HG03342 (cell line): ENCODE data around the gene OPTN.
"Not testable (repeated sequence)": the region's sequence is repeated elsewhere in the genome, so short reads cannot be mapped to it uniquely, and the experiment has no call there.

ENCODE experiments used
- ATAC-seq: cut with Tn5 transposase; IDR thresholded peaks from one replicate; pipeline ENCODE4 v1.9.1; 2021; ENCODE audit warnings: mild to moderate bottlenecking, moderate library complexity; ENCODE audit not compliant: unreplicated experiment

The OPTN gene

DNA sequence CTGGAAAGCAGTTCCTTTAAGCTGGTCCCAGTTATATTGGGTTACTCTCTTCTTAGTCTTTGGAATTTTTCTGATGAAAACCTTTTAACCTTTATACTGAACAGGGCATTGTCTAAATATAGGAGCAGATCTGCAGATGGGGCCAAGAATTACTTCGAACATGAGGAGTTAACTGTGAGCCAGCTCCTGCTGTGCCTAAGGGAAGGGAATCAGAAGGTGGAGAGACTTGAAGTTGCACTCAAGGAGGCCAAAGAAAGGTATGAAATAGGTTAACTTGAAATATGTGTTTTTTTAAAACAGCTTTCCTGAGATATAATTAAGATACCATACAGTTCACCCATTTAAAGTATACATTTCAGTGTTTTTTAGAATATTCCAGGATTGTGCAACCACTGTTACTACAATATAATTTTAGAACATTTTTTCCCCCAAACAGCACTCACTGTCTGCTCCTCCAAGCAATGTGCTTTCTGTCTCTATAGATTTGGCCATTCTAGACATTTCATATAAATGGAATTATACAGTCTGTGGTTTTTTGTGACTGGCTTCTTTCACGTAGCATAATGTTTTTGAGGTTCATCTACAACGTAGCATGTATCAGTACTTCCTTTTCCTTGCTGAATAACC is 18.9 kb downstream of the OPTN start:
- ATAC-seq: no peak

DNA sequence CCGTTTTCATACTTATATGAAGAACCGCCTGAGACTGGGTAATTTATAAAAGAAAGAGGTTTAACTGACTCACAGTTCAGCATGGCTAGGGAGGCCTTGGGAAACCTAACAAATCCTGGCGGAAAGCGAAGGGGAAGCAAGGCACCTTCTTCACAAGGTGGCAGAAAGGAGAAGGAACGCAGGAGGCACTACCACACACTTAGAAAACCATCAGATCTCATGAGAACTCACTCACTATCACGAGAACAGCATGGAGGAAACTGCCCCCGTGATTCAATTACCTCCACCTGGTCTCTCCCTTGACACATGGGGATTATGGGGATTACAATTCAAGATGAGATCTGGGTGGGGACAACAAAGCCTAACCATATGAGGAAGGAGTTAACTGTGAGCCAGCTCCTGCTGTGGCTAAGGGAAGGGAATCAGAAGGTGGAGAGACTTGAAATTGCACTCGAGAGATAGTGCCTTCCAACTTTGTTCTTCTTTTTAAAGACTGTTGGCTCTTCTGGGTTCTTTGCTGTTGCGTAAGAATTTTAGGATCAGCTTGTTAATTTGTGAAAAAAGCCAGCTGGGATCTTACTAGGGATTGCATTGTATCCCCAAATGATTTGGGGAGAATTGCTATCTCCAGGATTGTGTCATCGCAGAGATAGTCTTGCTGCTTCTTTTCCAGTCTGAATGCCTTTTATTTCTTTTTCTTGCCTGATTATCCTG is 21.0 kb downstream of the OPTN start:
- ATAC-seq: no peak

DNA sequence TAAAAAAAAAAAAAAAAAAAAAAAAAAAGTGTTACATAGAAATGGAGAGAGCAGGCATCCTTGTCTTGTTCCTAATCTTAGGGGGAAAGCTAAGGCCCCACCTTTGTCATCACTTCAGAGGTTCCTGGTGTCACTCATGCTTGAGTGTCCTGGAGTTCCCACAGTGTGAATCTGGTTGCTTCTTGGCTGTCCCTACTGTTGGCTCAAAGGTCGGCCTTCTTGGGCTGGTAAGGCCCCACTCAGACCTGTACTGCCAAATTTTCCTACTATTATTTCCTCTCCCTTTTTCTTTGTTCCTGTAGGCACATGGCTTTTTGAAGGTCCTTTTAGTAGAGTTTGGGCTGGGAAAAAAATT is 21.5 kb downstream of the OPTN start:
- ATAC-seq: no peak

DNA sequence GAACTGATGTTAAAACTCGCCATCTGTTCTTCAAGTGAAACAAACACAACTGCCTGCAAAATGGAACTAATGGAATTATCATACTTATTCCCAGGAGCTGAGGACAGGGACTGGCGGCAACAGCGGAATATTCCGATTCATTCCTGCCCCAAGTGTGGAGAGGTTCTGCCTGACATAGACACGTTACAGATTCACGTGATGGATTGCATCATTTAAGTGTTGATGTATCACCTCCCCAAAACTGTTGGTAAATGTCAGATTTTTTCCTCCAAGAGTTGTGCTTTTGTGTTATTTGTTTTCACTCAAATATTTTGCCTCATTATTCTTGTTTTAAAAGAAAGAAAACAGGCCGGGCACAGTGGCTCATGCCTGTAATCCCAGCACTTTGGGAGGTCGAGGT is 36.7 kb downstream of the OPTN start:
- ATAC-seq: no peak

DNA sequence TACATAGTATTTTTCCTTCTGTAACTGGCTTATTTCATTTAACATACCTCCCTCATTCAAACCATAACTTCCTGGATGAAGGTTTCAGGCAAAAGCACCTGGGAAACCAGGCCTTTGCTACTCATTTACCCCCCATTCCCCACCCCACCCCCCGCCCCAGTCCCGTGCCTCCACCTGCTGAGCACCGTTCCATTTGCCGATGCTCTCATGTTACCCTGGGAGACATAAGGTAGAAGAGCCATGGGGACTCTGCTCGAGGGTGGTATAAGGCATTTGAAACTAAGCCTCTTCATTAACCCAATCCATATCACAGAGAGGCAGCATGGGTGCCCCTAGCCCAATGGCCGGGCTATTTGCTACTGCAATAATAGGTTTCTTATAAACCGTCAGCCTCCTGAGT is 39.2 kb downstream of the OPTN start:
- no peak for ATAC-seq

DNA sequence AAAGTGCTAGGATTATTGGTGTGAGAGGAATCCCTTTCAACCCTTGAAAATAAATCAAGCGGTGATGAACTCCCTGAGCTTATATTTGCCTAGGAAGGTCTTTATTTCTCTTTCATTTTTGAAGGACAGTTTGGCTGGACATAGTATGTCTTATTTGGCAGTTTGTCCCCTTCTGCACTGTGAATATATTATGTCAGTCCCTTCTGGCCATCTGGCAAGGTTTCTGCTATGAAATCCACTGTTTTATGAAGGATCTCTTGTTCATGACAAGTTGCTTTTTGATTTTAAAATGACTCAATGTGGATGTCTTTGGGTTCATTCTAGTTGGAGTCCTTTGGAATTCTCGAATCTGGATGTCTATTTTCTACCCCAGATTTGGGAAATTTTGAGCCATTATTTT is 39.7 kb downstream of the OPTN start:
- no peak for ATAC-seq

DNA sequence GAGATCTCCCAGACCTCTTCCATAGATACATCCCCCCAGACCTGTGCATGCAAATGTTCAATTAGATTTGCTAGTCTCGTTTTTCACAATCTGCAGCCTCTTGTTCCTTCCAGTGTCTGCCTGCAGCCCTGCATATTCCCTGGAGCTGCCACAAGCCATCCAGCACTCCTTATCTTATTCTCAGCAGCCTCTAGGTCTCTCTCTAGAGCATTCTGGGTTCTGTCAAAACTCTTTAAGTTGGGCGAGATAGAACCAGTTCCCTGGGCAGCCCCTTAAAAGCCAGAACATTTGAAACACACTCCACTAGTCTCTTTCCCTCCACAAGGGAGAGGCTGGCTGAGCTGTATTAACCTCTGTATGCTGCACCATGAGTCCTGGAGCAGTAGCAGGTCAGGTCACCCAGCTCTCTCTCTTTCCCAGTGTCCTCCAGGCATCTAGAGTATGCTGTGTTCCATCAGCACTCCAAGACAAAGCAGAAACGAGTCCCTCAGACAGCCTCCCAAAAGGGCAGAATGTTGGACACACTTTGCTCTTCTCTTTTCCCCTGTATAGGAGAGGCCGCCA is 40.7 kb downstream of the OPTN start:
- no peak for ATAC-seq

DNA sequence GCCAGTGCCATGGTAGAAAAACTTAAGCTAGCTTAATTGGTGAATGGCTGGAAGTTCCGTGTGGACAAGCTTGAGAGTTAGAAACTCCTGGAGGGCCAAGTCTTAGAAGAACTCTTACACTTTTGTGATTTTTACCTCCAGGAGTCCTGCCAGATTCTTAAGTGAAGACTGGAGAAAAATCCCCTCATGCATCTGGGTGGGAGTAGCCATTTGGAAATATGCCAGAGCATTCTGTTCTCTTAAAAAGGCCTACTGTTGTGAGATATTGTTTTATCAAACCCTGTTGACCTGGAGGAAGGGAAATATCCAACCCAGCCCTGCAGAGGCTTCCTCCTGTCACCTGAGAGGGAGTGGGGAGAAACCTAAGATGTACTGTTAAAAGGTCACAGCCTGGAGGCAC is 43.8 kb downstream of the OPTN start:
- ATAC-seq: no peak

DNA sequence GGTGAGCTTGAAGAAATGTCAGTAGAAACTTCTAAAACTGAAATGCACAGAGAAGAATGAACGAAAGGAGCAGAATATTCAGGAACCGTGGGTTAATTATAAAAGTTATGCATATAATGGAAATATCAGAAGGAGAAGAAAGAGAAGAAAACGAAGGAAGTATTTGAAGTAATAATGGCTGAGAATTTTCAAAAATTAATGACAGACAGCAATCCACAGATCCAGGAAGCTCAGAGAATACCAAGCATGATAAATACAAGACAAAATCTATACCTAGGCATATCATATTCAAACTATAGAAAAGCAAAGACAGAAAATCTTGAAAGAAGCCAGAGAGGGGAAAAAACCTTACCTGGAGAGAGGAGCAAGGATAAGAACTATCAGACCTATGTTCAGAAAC is 44.9 kb downstream of the OPTN start:
- no peak for ATAC-seq

DNA sequence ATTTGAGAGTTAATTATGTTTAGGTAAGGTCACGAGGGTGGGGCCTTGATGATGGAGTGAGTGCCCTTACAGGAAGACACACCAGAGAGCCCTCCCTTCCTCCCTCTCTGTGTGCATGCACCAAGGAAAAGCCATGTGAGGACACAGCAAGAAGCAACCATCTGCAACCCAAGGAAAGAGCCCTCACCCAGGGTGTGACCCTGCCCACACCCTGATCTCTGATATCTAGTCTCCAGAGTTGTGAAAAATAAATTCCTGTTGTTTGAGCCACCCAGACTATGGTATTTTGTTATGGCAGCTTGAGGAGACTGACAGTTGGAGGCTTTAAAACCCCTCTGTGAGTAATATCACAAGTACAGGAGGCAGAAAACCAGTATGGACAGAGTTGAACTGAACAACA is 46.4 kb downstream of the OPTN start:
- no peak for ATAC-seq

DNA sequence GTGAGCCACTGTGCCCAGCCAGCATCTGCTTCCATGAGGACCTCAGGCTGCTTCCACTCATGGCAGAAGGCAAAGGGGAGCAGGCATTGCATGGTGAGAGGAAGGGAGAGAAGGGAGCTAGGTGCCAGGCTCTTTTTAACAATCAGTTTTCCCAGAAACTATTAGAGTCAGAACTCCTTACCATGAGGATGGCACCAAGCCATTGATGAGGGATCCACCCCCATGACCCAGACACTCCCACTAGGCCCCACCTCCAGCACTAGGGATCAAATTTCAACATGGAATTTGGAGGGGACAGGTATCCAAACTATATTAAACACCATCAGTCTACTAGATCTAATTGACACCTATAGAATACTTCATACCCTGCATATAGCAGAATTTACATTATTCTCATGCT is 47.2 kb downstream of the OPTN start:
- no peak for ATAC-seq

DNA sequence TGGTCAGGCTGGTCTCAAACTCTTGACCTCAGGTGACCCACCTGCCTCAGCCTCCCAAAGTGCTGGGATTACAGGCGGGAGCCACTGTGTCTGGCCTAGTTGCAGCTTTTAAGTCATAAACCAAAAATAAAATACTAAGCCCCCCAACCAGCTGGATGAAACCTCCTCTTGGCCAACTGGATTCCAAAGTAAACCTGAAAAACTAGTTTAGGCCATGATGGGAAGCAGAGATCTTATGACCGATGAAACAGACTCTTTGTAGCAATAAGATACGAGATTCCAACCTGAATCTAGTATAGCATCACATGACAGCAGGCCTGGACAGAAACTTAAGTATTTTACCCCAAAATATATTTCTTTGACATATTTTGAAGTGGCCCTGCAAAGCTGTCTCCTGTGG is 52.3 kb downstream of the OPTN start:
- no peak for ATAC-seq

DNA sequence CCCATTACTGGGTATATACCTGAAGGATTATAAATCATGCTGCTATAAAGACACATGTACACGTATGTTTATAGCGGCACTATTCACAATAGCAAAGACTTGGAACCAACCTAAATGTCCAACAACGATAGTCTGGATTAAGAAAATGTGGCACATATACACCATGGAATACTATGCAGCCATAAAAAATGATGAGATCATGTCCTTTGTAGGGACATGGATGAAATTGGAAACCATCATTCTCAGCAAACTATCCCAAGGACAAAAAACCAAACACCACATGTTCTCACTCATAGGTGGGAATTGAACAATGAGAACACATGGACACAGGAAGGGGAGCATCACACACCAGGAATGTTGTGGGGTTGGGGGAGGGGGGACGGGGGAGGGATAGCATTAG is 55.9 kb downstream of the OPTN start:
- not testable (repeated sequence) for ATAC-seq

DNA sequence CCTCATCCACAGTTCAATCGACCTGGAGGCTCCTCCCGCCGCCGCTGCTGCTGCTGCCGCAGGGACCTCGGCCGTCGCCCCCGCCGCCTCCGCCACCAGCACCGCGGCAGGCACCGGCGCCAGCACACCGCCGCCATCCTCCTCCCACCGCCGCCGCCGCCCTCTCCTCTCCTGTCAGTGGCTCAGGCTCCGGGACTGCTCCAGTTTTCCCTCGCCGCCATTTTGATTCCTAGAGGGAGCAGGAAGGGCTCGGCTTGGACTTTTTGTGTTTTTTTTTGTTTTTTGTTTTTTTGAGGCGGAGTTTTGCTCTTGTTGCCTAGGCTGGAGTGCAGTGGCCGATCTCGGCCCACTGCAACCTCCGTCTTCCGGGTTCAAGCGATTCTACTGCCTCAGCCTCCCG is 58.4 kb downstream of the OPTN start:
- no peak for ATAC-seq

DNA sequence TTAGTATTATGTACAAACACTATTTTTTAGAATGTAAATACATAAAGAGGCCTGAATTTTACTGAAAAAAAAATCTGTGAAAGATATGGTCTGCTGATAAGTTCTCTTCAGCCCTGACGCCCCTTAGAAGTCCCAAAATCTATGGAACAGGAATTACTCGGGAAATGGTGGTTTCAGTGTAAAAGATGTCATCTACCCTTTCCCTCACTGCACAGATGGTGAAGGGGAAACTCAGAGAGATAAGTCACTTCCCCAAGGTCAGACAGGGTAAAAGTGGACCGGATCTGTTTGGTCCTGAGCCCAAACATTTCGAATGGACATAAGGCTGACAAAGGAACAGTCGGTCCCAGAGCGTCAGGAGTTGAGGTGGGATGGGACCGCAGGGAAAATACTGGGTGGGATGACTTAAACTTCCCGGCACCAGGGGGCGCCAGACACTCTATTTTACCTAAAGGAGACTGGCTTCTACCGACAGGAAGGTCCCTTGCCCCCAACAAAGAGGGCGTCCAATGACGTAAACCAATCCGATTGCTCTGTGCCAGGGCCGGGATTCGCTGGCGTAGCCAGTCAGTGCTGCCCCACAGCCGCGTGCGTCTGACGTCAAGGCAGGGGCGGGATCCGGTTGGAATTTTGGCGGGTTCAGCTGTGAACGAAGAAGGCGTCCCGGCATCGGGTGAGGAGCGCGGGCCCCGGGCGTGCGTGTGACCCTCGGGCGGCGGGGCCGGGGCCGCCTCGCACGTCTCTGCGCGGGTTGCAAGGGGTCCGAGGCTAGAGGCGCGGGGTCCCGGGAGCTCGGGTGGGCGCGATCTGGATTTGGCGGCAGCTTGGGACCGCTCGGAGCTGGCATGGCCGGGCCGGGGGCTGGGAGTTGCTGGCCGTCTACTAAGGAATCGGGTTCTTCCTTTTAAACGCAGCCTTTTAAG is 61.2 kb downstream of the OPTN start, which contains the start of gene MCM10:
Gene MCM10, plus strand, starts transcription at position 625 of the 923 bp plus-strand sequence. CDS start 2,645 bp downstream, outside the sequence.
- peak; percentile 100 for ATAC-seq

DNA sequence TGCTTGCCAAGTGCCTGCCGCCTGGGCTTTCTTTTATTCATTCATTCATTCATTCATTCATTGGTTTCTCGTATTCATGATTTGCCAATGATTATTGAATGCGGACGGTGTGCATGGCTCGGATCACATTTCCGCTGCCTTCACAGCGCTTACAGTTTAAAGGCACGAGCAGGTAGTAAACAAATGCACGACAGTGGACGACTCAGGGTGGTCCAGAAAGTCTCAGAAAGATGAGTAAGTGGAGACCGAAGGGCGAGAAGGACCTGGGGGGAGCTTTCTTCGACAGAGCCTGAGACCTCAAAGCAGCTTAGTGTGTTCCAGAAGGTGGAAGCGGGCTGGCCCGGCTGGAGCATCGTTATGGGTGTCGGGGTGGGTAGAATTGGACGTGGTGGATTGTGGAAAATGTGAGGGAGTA is 61.9 kb downstream of the OPTN start:
- no peak for ATAC-seq

DNA sequence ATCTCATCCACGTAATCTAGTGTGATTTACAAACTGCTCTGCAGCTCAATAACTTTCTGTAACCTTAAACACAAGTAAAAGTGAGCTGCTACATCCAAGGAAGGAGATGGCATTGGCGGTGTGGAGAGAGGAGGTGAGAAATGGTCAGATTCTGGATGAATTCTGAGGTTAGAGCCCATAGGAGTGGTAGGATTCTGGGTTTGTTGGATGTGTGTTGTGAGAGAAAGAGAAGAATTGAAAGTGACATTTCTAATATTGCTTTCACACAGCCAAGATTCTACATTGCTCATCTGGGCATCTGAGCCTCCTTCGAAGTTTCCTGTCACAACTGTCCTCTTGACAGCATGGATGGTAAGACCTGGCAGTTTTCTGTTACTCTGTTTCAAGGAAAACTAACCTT is 63.9 kb downstream of the OPTN start:
- no peak for ATAC-seq

DNA sequence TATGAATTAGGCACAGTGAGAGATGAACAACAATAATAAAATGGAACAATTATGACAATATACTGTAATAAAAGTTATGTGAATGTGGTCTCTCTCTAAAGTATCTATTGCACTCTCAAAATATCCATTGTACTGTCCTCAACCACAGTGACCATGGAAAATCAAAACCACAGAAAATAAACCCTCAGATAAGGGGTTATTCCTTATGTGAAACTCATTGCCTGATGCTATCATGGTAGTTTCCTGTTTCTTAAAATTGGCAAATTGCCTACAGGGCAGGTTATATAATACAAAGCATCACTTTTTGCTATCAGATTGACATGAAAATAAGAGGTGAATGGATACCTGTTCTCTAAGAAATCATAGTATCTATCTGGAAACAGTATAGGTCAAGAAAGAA is 65.2 kb downstream of the OPTN start:
- no peak for ATAC-seq

DNA sequence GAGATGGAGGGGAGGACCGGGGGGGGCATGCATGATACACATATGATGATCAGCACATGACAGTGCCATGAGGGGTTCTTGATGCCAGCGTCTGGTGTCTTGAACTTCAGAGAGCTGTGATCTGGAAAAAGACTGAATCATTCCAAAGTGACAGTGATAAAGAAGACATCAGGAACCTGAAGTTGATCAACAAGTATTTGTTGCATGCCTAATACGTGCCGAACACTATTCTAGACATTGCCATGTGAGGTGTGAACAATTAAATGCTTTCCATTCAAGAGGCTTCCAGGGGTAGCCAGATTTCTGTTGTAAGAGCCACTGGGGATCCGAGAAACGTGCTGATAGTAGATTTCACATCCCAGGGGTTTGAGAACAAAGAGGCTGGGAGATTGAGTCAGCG is 67.6 kb downstream of the OPTN start:
- no peak for ATAC-seq

DNA sequence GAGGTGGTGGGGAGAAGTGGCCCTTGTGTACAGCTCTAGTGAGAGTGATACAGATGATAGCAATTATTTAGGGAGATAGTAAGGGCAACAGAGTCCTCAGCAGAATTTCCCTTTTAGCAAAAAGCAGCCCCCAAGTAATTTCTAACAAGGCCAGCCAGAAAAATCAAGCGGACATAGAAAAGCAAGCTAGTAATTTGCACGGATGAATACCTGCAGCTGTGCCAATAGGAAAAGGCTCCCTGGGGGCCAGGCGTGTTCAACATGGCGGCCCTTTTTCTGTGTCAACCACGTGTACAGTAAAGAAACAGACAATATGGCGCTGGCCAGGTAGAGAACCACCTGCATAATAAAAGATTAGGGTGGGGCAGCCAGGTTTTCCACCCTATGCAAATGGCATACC is 68.8 kb downstream of the OPTN start:
- no peak for ATAC-seq

DNA sequence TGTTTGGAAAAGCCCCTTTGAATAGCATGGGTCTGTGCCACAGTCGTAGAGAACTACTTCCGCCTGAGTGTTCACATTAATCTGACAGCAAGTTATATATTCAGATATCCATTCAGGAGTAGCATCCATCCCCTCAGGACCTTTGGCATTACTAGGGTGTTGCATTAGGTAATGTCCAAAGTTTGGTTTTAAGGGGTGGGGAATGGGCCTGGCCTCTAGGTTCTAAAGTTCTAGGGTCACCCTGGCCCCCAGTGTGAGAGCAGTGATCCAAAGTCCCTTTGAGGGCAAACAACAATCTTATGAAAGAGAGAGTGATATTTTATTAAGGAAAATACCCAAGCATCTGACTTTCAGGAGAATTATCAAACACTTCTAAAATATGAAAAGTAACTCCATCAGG is 73.7 kb downstream of the OPTN start:
- no peak for ATAC-seq

DNA sequence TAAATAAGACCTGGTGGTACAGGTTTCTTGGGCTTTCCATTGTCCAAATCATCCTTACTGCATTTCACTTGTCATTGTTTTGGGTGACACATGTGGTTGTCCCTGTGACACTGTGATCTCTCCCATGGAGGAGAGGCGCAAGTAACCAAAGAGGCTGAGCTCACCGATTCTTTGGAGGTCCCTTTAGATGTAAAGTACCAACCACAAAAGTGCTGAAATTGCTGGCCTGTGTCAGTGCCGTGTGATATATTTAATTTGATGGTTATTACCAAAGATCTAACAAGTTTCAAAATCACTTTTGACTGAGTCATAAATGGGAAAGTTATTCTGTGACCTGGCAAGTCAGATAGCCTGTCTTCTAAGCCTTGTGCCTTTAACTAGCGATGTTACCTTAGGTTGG is 80.8 kb downstream of the OPTN start:
- no peak for ATAC-seq
